Measurements from ENCODE around the gene ACTL6B.

ACTL6B gene

DNA sequence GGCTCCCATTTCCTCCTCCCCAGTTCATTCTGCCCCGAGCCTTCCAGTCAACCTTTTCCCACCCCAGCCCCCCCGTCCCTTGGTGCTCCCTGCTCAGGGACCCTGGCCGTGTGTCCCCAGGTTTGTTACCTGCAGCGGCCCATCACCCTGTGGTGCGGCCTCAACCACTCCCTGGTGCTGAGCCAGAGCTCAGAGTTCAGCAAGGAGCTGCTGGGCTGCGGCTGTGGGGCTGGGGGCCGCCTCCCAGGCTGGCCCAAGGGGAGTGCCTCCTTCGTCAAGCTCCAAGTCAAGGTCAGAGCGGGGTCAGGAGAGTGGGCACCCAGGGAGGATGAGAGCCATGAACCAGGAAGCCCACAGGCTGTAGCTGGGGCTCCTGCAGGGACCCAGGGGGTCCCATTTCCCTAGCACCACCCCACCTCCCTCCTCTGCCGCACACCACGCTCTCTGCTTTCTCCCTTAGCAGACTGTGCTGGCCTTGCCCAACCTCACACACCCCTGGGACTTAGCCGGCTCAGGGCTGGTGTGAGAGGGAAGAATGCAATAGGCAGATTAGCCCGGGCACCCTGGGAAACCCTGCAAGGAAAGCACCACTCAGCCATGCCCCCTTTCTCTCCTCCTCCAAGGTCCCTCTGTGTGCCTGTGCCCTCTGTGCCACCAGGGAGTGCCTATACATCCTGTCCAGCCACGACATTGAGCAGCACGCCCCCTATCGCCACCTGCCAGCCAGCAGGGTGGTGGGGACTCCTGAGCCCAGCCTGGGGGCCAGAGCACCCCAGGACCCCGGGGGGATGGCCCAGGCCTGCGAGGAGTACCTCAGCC lies 56.1 kb downstream of the ACTL6B start:
- DNase-seq (ENCODE audit: low spot score): no peak

GRCh38 chr7:100598425-100598824 lies 57.8 kb downstream of the ACTL6B start:
- DNase-seq (ENCODE audit: low spot score): no peak

DNA sequence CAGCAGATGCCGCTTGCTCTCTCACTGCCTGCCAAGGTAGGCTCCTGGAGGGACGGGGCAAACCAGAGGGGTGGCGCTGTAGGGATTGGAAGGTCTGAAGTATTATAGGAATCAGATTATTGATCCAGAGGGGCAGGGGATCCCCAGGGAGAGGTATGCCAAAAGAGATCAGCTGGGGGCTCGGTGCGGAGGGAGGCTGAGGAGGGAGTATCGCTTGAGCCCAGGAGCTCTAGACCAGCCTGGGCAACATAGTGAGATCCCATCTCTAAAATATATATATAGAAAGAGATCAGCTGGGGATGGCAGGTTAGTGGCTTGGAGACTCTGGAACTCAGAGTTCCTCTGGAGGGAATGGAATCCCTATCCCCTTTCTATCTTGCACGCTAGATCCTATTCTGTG lies 61.1 kb downstream of the ACTL6B start:
- DNase-seq (ENCODE audit: low spot score): no peak
